HG03103 (cell line): Measurements from ENCODE around the gene EFHC2.
"Not testable (repeated sequence)": the region's sequence is repeated elsewhere in the genome, so short reads cannot be mapped to it uniquely, and the experiment has no call there.

Experiments
- ATAC-seq: cut with Tn5 transposase; IDR thresholded peaks from one replicate; pipeline ENCODE4 v1.9.1; 2021; ENCODE audit warnings: low read depth; ENCODE audit not compliant: unreplicated experiment

Gene EFHC2

DNA sequence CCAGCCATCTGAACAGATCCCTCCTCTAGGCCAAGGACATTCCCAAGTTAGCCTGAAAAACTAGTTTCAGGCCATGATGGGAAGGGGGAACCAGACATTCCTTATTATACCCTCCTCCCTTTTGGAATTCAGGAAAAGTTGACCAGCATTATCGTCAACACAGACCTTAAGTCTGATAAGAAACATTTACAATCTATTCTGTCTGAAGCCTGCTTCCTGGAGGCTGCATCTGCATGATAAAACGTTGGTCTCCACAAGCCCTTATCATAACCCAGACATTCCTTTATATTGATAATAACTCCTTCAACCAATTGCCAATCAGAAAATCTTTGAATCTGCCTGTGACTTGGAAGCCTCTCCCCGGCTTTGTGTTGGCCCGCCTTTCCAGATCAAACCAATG lies 44.3 kb downstream of the EFHC2 start:
- ATAC-seq, result no peak

DNA sequence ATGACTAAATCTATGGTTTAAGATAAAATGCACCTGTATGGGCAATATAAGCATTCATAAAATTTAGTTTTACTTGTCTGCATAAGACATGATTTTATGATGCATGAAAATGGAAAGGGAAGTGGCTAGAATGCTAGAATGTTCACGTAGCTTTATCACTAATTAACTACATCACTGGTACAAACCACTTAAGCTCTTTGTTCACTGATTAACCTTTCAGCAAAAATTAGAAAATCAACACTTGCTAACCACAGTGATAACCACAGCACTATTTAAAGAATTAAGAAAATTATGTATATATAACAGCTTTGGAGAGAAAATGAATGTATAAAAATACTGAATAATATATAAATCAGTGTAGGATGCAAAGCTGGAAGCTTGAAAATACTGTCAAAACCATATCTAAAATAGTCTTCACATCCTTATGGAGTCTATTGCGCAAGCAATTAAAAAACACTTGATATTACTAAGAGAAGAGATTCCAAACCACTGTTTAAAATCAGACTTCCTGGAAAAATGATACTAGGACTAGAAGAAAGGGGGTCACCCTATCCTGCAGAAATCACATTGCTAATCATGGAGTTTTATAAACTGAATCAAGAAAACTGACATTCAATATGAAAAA lies 51.9 kb downstream of the EFHC2 start:
- no peak for ATAC-seq

DNA sequence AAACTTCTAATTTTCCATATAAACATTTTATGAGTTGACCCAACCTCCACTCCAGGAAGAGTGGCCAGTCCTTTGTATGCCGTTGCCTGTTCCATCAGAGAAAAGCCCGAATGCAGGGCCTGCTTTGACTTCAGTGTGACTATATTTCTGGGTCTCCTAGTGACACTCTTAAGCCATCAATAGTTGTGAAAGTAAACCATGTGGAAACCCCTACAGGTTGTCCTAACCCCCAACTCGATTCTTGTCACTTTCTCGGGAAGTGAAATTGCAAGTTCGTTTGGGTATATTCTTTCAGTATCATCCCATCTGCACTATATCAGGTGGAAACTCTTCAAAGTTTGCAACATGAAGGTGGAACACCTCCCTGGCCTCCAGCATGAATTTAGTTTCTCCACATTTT lies 52.8 kb downstream of the EFHC2 start:
- no peak for ATAC-seq

DNA sequence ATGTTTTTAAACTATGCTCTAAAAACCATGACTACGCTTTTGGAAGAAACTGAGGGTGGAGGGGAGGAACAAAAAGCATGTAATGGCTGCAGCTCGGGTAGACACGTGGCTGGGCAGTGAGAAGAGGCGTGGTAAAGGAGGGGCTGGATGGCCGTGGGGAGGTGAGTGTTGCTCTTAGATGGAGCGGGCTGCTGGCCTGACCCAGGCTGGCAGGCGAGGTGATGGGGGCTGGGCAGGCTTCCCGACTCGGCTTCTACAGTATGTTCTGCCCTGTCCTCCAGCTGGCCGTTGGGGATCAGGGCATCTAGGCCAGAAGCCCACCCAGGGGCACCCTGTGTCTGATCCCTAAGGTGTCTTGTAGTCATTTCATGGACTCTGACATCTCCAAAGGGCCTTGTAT lies 60.7 kb downstream of the EFHC2 start:
- no peak for ATAC-seq

DNA sequence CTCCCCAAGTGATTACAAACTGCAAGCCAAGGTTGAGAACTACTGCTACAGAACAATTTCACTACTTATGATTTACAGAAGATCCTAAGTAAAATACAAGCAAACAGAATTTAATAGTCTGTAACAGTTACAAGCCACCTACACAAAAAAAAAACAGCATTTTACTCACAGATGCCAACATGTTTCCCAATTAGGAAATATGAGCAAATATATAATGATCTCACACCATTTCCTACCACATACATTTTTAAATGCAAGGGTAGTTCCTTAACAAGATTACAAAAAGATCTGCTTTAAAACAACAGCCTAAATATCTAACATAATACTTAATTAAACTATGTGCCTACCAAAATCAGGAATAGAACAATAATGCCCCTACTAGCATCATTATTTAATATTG lies 63.4 kb downstream of the EFHC2 start:
- ATAC-seq, result no peak

DNA sequence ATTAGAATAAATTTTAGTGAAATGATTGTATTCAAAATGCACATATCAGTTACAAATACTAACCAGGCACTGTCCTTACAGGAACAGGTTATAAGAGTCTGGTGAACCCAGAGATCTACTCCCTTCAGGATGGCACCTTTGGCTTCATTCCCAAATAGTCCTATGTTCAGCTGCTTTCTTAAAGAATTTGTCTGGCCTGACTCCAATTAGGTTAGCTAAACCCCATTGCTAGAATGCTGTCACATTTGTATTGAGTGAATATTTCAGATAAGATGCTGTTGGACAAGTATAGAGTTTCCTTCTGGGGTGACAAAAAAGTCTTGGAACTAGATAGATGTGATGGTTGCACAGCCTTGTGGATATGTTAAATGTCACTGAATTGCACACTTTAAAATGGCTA lies 69.4 kb downstream of the EFHC2 start:
- ATAC-seq, result no peak

DNA sequence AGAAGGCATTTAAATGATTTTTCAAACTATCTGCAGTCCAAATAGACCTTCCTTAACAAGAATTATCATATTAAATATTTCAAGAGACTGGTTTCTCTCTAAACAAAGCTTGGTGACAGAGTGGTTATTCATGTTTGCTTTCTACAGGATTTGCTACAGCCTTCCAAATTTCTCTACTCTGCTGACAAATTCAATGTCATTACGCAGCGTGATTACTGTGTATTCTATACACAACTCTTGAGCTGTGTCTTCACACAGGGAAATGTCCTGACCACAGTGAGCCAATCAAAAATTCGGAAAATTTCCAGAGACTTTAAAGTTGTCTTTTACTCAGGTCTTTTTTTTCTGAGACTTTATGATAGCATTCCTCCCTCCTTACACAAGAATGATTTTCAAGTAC lies 75.6 kb downstream of the EFHC2 start:
- ATAC-seq, result no peak

DNA sequence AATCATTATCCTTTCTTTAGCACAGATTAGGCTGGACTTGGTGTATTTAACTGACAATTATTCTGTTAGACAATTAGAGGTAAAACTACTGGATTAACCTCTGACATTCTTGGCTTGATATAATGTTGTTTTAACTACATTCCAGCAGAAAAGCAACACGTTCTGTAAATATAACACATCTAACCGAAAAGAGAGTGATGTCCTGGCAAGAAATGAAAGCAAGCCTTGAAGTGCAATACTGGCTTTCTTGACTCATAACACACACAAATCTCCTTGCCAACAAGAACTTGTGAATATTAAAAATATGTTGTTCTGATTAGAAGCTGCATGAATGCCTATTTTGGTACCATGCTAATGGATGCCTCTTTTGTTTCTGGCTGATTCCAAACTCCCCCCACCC lies 76.4 kb downstream of the EFHC2 start:
- ATAC-seq, result no peak

DNA sequence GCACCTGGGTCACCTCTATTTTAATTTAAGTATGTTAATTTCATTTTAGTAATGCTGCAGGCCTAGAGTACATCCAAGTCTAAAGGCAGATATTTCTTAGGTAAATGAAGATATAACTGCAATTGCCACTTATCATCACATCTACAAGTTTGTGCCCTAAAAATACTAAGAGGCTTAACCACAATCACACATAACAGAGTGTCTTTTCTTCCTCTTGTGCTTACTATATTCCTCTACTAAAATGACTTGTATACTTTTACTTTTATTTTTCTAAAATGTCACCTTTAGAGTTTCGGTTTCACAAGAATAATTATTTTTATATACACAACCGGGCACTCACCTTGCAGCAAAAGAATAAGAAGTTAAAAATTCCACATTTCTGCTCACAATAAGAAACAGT lies 77.9 kb downstream of the EFHC2 start:
- ATAC-seq, result no peak

DNA sequence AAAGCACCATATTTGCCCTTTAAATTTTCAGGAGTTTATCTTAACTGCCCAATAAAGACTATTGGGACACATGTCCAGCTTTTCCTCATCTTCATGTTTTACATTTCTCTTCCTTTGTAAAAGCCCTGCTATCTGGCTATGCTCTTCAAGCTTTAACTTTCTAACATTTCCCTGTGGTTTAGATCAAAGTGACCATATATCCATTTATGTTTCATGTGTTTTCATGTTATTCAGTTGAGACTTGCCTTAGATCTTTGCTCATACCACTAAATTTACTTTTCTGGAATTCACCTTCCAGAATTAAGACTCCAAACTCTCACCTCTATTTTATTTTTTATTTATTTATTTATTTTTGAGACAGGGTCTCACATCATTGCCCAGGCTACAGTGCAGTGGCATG lies 78.5 kb downstream of the EFHC2 start:
- ATAC-seq, result no peak

DNA sequence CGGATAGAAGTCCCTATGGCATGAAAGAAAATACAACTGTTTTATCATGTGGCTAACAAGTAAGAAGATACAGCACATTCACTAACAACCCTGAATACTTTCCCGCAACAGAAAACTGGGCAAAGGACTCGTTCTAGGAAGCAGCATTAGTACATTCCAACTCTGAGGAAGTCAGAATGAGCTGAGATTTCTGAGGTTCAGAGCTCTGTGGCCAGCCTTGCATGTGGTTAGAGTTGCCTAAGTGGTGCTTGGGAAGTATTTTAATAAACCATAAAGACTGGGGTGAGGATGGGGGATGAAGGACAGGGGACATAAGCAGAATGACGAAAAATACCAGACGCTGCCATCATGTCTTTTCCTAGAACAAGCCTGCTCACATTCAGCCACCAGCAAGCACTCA lies 82.2 kb downstream of the EFHC2 start:
- ATAC-seq, result no peak

DNA sequence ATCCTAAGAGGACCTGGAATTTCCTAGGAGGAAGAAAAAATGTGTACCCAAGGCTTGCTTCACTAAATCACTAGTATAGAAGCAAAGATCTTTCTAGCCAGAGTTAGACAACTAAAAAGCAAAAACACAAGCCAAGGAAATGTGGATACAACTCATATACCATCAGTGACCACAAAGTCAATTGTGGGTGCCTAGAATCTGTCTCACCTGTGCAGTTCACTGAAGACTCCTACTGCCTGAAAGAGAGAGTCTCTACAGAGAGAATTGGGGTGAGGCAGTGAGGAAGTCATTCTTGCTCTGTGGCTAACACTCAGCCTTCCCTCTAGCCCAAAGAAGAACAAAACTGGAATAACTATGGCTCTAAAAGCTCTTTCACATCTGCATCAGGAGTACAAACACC lies 82.9 kb downstream of the EFHC2 start:
- ATAC-seq, result no peak

DNA sequence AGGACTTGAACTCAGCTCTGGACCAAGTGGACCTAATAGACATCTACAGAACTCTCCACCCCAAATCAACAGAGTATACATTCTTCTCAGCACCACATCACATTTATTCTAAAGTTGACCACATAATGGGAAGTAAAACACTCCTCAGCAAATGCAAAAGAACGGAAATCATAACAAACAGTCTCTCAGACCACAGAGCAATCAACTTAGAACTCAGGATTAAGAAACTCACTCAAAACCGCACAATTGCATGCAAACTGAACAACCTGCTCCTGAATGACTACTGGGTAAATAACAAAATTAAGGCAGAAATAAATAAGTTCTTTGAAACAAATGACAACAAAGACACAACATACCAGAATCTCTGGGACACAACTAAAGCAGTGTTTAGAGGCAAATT lies 87.7 kb downstream of the EFHC2 start:
- not testable (repeated sequence) for ATAC-seq

DNA sequence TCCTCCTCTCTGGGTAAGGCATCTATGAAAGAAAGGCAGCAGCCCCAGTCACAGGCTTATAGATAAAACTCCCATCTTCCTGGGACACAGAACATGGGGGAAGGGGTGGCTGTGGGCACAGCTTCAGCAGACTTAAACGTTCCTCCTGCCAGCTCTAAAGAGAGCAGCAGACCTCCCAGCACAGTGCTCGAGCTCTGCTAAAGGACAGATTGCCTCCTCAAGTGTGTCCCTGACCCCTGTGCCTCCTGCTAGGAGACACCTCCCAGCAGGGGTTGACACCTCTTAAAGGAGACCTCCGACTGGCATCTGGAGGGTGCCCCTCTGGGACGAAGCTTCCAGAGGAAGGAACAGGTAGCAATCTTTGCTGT lies 89.9 kb downstream of the EFHC2 start:
- peak; percentile 22 for ATAC-seq

DNA sequence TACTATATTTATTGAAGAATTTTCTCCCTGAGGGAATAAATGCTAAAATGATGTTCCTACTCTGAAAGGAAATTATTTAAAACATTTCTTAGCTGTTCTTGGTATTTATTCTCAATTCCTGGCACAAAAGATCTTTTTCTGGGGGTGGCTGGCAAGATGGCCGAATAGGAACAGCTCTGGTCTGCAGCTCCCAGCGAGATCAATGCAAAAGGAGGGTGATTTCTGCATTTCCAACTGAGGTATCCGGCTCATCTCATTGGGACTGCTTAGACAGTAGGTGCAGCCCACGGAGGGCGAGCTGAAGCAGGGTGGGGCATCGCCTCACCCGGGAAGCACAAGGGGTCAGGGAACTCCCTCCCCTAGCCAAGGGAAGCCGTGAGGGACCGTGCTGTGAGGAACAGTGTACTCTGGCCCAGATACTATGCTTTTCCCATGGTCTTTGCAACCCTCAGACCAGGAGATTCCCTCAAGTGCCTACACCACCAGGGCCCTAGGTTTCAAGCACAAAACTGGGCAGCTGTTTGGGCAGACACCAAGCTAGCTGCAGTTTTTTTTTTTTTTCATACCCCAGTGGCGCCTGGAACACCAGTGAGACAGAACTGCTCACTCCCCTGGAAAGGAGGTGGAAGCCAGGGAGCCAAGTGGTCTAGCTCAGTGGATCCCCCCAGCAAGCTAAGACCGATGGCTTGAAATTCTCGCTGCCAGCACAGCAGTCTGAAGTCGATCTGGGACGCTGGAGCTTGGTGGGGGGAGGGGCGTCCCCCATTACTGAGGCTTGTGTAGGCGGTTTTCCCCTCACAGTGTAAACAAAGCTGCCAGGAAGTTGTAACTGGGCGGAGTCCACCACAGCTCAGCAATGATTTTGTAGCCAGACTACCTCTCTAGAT lies 90.5 kb downstream of the EFHC2 start:
- ATAC-seq, result peak; percentile 76

DNA sequence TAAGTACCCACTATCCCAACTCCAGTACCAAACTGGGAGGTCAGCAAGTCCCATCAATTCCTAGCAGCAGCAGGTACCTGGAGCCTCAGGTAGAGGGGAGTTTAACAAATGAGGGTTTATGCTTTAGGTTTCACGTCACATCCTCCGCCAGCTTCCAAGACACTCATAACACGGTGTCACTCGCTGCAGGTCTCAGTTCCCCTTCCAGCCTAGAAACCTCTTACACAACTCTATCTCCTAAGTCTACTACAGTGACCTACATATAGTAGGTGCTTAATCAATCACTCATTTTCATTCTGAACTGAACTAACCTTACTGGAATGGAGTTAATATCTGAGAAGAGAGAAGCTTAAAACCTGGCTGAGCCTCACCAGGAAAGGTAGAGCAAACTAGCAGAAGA lies 96.0 kb downstream of the EFHC2 start:
- no peak for ATAC-seq

DNA sequence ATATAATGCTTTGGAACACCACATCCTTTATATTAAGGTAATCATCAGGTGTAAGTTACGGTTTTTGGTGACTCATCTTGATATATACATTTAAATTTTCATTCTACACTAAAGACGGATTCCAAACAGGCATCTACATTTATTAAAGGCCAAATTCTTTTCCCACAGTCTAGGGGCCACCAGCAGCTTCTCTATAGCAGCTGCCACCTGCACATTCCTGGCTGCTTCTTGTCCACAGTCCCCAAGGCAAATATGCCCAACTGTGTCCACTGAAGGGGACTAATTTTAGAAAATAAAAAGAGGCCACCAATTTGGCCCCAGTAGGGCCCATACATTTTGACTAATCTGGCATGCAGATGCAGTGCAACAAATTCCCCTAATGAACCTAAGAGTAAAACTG lies 96.6 kb downstream of the EFHC2 start:
- no peak for ATAC-seq

DNA sequence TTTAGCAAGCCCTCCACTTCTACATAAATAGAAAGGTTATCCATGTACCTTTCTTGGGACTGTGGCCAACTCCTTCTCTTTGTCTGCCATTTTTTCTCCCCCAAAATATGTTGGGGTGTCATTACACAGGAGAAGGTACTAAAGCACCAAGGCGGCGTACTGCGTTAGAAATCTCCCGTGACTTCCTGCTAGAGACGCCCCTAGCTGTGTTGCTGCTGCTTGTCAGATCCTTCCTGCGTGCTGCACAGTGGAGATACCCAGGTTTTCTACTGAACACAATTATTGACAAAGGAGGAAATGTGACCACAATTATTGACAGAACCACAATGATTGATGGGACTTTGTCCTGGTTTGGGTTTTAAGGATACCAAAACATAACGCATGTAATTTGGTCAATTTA lies 97.7 kb downstream of the EFHC2 start:
- ATAC-seq, result no peak

DNA sequence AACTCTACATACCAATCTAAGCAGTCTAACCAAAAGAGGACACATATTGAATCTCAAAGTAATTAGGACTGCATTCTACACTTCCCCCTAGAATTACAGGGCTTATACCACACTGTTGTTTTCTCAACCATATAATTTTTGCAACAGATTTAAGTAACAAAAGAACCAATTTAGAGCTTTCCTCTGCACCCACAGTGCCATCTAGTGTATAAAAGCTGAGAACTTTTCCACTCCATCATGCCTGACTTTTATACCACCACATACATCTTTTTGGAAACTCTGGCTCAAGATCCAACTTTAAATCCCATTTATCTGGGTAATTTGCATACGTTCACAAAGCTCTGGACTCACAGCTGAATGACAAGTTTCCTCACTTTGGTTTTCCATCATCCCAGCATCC lies 99.5 kb downstream of the EFHC2 start:
- no peak for ATAC-seq

DNA sequence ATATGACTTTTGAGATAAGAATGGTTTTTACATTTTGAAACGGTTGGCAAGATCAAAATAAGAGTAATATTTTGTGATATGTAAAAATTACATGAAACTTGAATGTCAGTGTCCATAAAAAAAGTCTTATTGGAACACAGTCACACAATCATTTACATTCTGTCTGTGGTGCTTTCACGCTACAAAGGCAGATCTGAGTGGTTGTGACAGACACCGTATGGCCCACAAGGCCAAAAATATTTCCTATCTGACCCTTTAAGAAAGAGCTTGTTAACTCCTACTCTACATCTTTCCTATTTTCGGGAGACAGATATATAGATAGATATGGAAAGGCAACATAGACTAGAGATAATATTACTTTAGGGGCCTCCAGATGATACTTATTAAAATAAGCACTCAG lies 101.9 kb downstream of the EFHC2 start:
- no peak for ATAC-seq

DNA sequence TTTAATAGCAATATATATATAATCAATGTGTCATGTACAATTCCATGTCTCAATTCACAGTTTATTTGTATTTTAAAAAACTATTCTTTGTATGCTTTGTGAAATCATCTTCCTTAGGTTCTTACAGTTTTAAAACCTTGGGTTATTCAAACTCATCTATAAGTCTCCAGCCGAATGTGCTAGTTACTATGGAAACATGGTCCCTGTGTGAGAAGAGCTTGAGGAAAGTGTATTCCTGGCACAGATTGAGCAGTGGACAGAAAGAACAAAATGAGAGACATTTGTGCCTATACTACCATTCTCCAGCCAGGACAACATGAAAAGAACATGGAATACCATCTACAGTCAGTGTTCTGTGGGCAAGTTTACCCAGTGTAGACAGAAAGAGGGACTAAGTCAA lies 103.4 kb downstream of the EFHC2 start:
- ATAC-seq, result no peak

DNA sequence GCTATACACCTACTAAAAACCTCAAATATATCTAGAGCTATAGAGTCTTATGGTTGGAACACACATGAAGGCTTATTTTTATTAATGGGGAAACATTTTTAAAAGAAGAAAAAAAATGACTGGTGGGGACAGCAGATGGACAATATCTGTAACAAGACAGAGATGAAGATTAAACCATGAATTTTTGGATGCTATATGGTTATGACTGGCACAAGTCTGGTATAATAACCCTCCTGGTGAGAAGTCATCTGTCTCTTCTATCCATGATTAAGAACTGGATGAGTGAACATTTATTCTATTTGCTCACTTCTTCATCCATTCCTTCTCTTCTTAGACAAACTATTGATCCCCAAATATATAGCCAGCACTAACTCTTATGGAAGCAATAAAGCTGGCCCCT lies 104.4 kb downstream of the EFHC2 start:
- no peak for ATAC-seq
